ENCODE results near the gene FECH.
"Not testable (repeated sequence)": the region's sequence is repeated elsewhere in the genome, so short reads cannot be mapped to it uniquely, and the experiment has no call there.

The FECH gene

DNA sequence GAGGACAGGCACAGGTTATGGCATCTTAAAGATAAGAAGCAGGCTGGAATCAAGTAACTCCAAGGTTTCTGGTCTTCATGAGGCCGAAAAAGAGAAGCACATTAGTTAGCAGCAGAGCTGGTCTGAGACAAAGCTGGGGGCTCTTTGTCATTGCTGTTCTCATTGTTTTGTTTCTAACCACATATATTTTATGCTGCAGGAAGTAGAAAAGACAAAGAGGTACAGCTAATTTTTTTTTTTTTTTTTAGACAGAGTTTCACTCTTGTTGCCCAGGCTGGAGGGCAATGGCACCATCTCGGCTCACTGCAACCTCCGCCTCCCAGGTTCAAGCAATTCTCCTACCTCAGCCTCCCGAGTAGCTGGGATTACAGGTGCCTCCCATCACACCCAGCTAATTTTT, 6.2 kb upstream of the FECH start:
- H3K27me3 Mint-ChIP-seq; H3K4me3 Mint-ChIP-seq; DNase-seq; ATAC-seq (replicated peaks); H3K27ac Mint-ChIP-seq; H3K9me3 Mint-ChIP-seq; H3K4me1 Mint-ChIP-seq: not testable (repeated sequence)
- peaks cover 18 to 20% of the 10 kb centered on the region in 2 donors for H3K36me3 Mint-ChIP-seq

DNA sequence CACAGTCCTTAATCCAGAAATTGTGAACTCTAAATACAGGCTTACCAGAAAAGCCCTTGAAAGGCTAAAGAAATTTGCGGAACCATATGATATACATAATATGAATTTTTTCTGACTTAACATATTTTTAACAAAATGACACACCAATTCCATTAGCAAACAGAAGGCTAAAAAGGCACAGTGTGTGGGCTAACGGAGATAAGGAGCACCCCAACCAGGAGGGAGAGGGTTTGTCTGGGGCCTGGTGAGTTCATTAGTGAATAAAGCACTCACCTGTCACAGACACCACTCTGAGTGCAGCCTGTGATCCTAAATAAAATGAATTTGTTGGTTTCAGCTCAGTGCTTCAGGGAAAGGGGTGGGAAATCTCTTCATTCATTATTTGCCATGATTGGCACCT, 2.7 kb upstream of the FECH start:
- Mint-ChIP-seq H3K27me3 (no peaks in the 10 kb centered on the region), H3K36me3 (peaks cover 12 to 13% of the 10 kb centered on the region in 2 donors), H3K27ac (no peak overlapping the region), H3K9me3 (no peaks in the 10 kb centered on the region), H3K4me3 (no peak overlapping the region), H3K4me1 (peaks cover 9 to 16% of the 10 kb centered on the region in 2 donors)
- ATAC-seq (replicated peaks), result no peak
- no peak for DNase-seq

DNA sequence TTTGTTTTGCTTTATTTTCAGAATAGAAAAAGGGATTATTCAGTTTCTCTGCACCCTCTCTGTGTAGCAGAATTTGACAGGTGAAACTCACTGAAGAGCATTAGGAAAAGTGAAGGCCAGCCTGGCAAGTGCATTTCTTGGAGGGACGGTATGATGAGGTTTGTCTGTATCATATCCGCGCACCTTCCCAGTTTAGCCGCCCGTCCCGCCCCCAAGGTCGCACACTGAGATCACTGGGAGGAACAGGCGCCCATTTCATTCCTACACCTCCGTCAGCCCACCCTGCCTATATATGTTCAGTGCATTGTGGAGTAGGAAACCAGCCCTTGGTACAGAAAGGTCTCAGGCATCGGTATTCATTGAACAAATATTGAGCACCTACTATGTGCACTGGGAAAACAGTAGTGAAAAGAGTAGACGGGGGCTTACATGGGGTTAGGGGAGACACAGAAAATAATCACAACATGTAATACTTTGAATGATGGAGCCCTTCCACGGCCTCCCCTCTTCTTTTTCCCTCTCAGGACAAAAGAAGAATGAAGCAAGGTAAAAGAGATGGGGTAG, 678 bp upstream of the FECH start:
- ATAC-seq (replicated peaks) (no peak), DNase-seq (no peak)
- Mint-ChIP-seq H3K4me3 (peak overlapping the region; percentile 92 to 95), H3K36me3 (peaks cover 14% of the 10 kb centered on the region in 2 donors), H3K4me1 (peaks cover 9 to 19% of the 10 kb centered on the region in 2 donors), H3K9me3 (no peaks in the 10 kb centered on the region), H3K27me3 (no peaks in the 10 kb centered on the region), H3K27ac (peak overlapping the region; percentile 91)

DNA sequence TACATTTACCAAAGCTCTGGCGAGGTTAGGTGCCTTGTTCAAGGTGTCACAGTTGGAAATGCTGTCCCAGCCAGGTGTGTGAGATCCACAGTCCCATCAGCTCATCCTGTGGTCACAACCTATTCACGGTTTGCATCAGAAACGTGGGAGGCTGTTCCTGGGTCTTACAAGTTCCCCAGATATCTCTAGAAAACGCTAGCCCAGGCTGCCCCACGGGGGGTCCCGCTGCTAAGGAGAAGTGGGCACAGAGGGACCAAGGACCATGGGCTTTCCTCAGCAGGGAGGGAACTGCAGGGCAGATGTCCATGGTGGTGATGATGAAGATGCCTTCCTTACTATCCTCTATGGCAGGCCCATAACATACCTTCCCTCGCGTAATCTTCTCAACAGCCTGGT, 649 bp downstream of the FECH start:
- H3K27me3 Mint-ChIP-seq, result no peaks in the 10 kb centered on the region
- H3K4me3 Mint-ChIP-seq, result peak overlapping the region; percentile 92 to 95
- DNase-seq, result no peak
- no peaks in the 10 kb centered on the region for H3K9me3 Mint-ChIP-seq
- peak in 1 of 2 donors; percentile 0 for ATAC-seq (replicated peaks)
- peak overlapping the region; percentile 91 for H3K27ac Mint-ChIP-seq
- H3K4me1 Mint-ChIP-seq, result peaks cover 16 to 33% of the 10 kb centered on the region in 2 donors
- H3K36me3 Mint-ChIP-seq, result peaks cover 9 to 15% of the 10 kb centered on the region in 2 donors

- Mint-ChIP-seq H3K27ac (no peak overlapping the region), H3K36me3 (peaks cover 12 to 18% of the 10 kb centered on the region in 2 donors), H3K4me3 (peak overlapping the region; percentile 92 to 95), H3K4me1 (peaks cover 19 to 37% of the 10 kb centered on the region in 2 donors), H3K27me3 (no peaks in the 10 kb centered on the region), H3K9me3 (no peaks in the 10 kb centered on the region)
- ATAC-seq (replicated peaks) (no peak), DNase-seq (no peak)
Measured at GRCh38 chr18:57585421-57585820, 1.1 kb downstream of the FECH start.

DNA sequence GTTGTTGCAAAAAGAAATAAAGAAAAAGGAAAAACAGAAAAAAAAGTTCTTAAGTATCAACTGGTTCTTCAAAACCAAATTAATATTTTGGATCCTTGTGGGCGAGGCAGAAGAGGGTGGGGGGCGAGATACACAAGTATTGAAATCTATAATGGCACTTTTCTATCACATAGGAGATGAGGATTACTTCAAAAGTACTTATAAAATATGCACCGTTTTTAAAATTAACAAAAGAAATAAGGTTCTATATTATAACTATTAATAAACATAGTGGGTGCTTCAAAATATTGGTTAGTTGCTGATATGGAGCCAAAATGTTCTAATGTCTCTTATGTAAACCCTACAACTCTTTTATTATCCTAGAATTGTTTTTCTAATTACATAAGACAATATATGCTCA, 2.1 kb downstream of the FECH start:
- Mint-ChIP-seq H3K27ac (no peak overlapping the region), H3K9me3 (no peaks in the 10 kb centered on the region), H3K36me3 (peaks cover 14 to 18% of the 10 kb centered on the region in 2 donors), H3K4me1 (peaks cover 19 to 38% of the 10 kb centered on the region in 2 donors), H3K27me3 (no peaks in the 10 kb centered on the region), H3K4me3 (no peak overlapping the region)
- no peak for ATAC-seq (replicated peaks)
- DNase-seq, result no peak

DNA sequence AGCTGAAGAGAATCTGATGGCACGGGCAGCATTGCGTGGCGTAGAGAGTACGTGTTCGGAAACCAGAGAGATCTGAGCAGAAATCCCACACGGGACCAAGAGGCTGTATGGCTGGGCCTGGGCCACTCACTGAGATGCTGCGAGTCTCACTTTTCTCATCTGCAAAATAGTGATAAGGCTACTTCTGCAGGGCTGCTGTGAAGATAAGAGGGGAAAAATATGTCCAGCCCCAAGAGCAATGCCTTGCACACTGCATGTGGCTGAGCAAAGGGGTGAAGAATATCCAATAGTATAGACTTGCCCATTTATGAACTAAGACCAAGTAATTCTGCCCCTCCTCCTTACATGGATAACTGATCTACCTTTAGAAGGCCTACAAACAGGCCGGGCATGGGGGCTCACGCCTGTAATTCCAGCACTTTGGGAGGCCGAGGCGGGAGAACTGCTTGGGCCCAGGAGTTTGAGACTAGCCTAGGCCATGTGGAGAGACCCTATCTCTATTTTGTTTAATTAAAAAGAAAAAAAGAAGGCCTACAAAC, 3.1 kb downstream of the FECH start:
- Mint-ChIP-seq H3K27me3 (no peaks in the 10 kb centered on the region), H3K4me3 (no peak overlapping the region), H3K9me3 (no peaks in the 10 kb centered on the region), H3K4me1 (peaks cover 19 to 38% of the 10 kb centered on the region in 2 donors), H3K36me3 (peaks cover 18 to 21% of the 10 kb centered on the region in 2 donors), H3K27ac (no peak overlapping the region)
- DNase-seq (no peak), ATAC-seq (replicated peaks) (no peak)

DNA sequence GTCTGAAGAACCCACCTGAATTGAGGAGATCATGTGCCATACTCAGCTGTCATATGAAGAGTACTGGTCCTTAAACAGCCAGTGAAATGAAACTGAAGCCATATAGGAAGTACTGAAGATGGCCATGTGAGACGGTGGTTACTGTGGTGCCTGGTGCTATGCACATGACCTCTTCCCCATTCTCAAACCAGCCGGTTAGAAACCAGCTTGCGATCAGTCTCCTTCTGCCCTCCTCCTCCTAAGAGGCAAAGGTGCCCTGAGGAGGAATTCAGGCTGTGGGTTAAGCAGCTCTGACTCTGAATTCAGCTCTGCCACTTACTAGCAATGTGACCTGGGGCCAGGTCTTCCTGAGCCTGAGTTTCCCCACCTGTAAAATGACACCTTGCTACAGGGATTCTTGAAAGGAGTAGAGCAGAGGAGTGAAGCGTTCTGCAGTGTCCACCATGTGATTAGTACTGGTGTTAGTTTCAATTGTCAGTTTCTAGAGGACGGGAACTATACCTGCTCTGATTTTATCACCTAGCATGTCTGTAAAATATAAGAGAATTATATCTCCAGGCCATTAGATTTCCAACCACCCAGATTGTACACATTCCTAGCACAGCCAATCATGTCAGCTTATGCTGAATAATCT, 5.1 kb downstream of the FECH start:
- Mint-ChIP-seq H3K9me3 (no peaks in the 10 kb centered on the region), H3K4me1 (peaks cover 17 to 38% of the 10 kb centered on the region in 2 donors), H3K36me3 (peaks cover 33% of the 10 kb centered on the region in 2 donors), H3K27ac (peak overlapping the region; percentile 85), H3K4me3 (peak overlapping the region in 1 of 2 donors; percentile 14), H3K27me3 (no peaks in the 10 kb centered on the region)
- DNase-seq (peak; percentile 15), ATAC-seq (replicated peaks) (peak; percentile 97)

DNA sequence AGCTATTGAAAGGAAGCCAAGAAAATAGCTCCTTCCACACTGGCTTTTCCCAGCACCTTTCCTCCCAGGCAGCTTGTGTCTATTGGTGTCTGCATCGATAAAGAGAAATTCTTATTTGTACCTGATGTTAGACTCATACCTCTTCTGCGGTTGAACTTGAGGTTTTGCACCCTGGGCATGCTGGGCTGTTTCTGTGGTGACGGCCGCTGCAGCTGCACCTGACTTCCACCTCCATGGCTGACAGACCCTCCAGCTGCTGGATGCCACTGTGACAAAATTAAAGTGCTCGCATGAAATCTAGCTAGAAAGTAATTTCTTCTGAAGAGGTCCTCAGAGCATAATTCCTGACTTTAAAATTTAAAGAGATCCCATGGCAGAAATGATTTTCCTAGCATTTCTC, 6.6 kb downstream of the FECH start:
- Mint-ChIP-seq H3K36me3 (peaks cover 41% of the 10 kb centered on the region in 2 donors), H3K4me1 (peaks cover 10 to 23% of the 10 kb centered on the region in 2 donors), H3K4me3 (no peak overlapping the region), H3K9me3 (no peaks in the 10 kb centered on the region), H3K27ac (no peak overlapping the region), H3K27me3 (no peaks in the 10 kb centered on the region)
- no peak for DNase-seq
- no peak for ATAC-seq (replicated peaks)

- Mint-ChIP-seq H3K4me3 (no peak overlapping the region), H3K4me1 (peaks cover 8 to 10% of the 10 kb centered on the region in 2 donors), H3K36me3 (peaks cover 42 to 52% of the 10 kb centered on the region in 2 donors), H3K27ac (no peak overlapping the region), H3K9me3 (no peaks in the 10 kb centered on the region), H3K27me3 (no peaks in the 10 kb centered on the region)
- no peak for ATAC-seq (replicated peaks)
- no peak for DNase-seq
Measured at GRCh38 chr18:57576316-57576715, 10.2 kb downstream of the FECH start.

- no peak overlapping the region for H3K4me3 Mint-ChIP-seq
- ATAC-seq (replicated peaks) (no peak), DNase-seq (no peak)
- H3K27me3 Mint-ChIP-seq, result no peaks in the 10 kb centered on the region
- no peaks in the 10 kb centered on the region for H3K9me3 Mint-ChIP-seq
- peaks cover 0 to 2% of the 10 kb centered on the region in 2 donors for H3K4me1 Mint-ChIP-seq
- H3K27ac Mint-ChIP-seq, result no peak overlapping the region
- peaks cover 39 to 51% of the 10 kb centered on the region in 2 donors for H3K36me3 Mint-ChIP-seq
Measured at GRCh38 chr18:57575542-57575941, 11.0 kb downstream of the FECH start.

- Mint-ChIP-seq H3K9me3 (no peaks in the 10 kb centered on the region), H3K27me3 (no peaks in the 10 kb centered on the region), H3K4me1 (no peaks in the 10 kb centered on the region), H3K4me3 (no peak overlapping the region), H3K27ac (no peak overlapping the region), H3K36me3 (peaks cover 38 to 57% of the 10 kb centered on the region in 2 donors)
- no peak for ATAC-seq (replicated peaks)
- no peak for DNase-seq
Measured at GRCh38 chr18:57574866-57575265, 11.6 kb downstream of the FECH start.

GRCh38 chr18:57570162-57570561, 16.3 kb downstream of the FECH start:
- Mint-ChIP-seq H3K4me1 (no peaks in the 10 kb centered on the region), H3K27me3 (no peaks in the 10 kb centered on the region), H3K36me3 (peaks cover 26 to 63% of the 10 kb centered on the region in 2 donors), H3K27ac (no peak overlapping the region), H3K4me3 (no peak overlapping the region), H3K9me3 (no peaks in the 10 kb centered on the region)
- ATAC-seq (replicated peaks) (no peak), DNase-seq (no peak)

DNA sequence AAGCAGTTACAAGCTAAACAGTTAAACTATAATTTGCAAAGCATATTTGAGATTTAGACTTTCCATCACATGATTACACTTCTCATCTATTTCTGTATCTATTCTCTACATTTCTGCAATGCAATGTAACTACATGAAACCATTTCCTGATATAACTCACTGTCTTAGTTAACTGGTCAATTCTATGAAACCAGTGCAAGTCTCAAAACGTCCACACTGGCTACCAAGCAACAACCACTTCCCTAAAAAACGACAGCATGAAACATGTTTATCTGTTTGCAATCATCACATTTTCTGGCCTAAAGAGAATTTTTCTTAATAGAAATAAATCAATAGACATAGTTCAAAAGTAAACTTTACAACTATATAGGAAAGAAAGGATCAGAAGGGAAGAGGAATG, 17.4 kb downstream of the FECH start:
- Mint-ChIP-seq H3K4me1 (no peaks in the 10 kb centered on the region), H3K27me3 (no peaks in the 10 kb centered on the region), H3K36me3 (peaks cover 28 to 57% of the 10 kb centered on the region in 2 donors), H3K4me3 (no peak overlapping the region), H3K27ac (no peak overlapping the region), H3K9me3 (no peaks in the 10 kb centered on the region)
- no peak for ATAC-seq (replicated peaks)
- DNase-seq, result no peak
